Stimulated activated CD8-positive, alpha-beta memory T cell treated with anti-CD3 and anti-CD28 coated beads, Interleukin-12 subunit alpha, Interleukin-12 subunit beta, amount 100 ng/mL, for 1 hour (primary cell): ENCODE results near the gene SERTAD4.
"Not testable (repeated sequence)": the region's sequence is repeated elsewhere in the genome, so short reads cannot be mapped to it uniquely, and the experiment has no call there.

Source experiments
- DNase-seq: peaks from one replicate; pipeline ENCODE4 v3.0.0-alpha.2; 2020; ENCODE audit warnings: low read depth

SERTAD4 gene

GRCh38 chr1:210232511-210233215, at the start of gene SERTAD4:
TSS of gene SERTAD4 (plus strand) at chr1:210232796. CDS start at chr1:210237961, 5,165 bp downstream.
- no peak for DNase-seq

GRCh38 chr1:210185063-210185462, 47.5 kb upstream of the SERTAD4 start:
- no peak for DNase-seq

GRCh38 chr1:210187849-210188606, 44.6 kb upstream of the SERTAD4 start:
- DNase-seq = not testable (repeated sequence)

GRCh38 chr1:210189426-210189825, 43.2 kb upstream of the SERTAD4 start:
- DNase-seq = no peak

GRCh38 chr1:210195635-210196160, 36.9 kb upstream of the SERTAD4 start:
- DNase-seq = no peak

GRCh38 chr1:210196266-210196665, 36.3 kb upstream of the SERTAD4 start:
- not testable (repeated sequence) for DNase-seq

- no peak for DNase-seq
Measured at GRCh38 chr1:210198840-210199239, 33.8 kb upstream of the SERTAD4 start.

- no peak for DNase-seq
Measured at GRCh38 chr1:210200124-210200736, 32.4 kb upstream of the SERTAD4 start.

- DNase-seq = no peak
Measured at GRCh38 chr1:210201681-210202080, 30.9 kb upstream of the SERTAD4 start.

GRCh38 chr1:210207597-210208450, 24.8 kb upstream of the SERTAD4 start:
- no peak for DNase-seq

- no peak for DNase-seq
Measured at GRCh38 chr1:210213335-210213734, 19.3 kb upstream of the SERTAD4 start.

GRCh38 chr1:210214573-210215409, 17.8 kb upstream of the SERTAD4 start:
- DNase-seq = no peak

GRCh38 chr1:210217482-210217881, 15.1 kb upstream of the SERTAD4 start:
- DNase-seq = no peak

GRCh38 chr1:210218047-210218446, 14.5 kb upstream of the SERTAD4 start:
- no peak for DNase-seq

GRCh38 chr1:210222340-210223006, 10.1 kb upstream of the SERTAD4 start:
- DNase-seq = no peak

- no peak for DNase-seq
Measured at GRCh38 chr1:210223226-210223904, 9.2 kb upstream of the SERTAD4 start.

- DNase-seq = no peak
Measured at GRCh38 chr1:210228158-210228557, 4.4 kb upstream of the SERTAD4 start.

- DNase-seq = no peak
Measured at GRCh38 chr1:210230149-210230695, 2.4 kb upstream of the SERTAD4 start.

- DNase-seq = no peak
Measured at GRCh38 chr1:210231846-210232510, 618 bp upstream of the SERTAD4 start.
